Ishikawa (cell line): ENCODE data around the gene DHX32.

Source experiments
- CEBPB ChIP-seq: IDR thresholded peaks from 2 replicates; pipeline ENCODE4 v1.6.1; 2012
- CREB1 ChIP-seq: IDR thresholded peaks from 2 replicates; pipeline ENCODE4 v1.6.1; 2012; ENCODE audit warnings: low read depth
- EGR1 ChIP-seq: IDR thresholded peaks from 2 replicates; pipeline ENCODE4 v1.6.1; 2012
- EP300 ChIP-seq: IDR thresholded peaks from 2 replicates; pipeline ENCODE4 v1.6.1; 2012; ENCODE audit warnings: borderline replicate concordance
- FOXM1 ChIP-seq: IDR thresholded peaks from 2 replicates; pipeline ENCODE4 v1.6.1; 2012; ENCODE audit warnings: low read depth, borderline replicate concordance
- MAX ChIP-seq: IDR thresholded peaks from 2 replicates; pipeline ENCODE4 v1.6.1; 2012
- NFIC ChIP-seq: IDR thresholded peaks from 2 replicates; pipeline ENCODE4 v1.6.1; 2012
- RAD21 ChIP-seq: IDR thresholded peaks from 2 replicates; pipeline ENCODE4 v1.6.1; 2012; ENCODE audit warnings: low read depth
- REST ChIP-seq: IDR thresholded peaks from 2 replicates; pipeline ENCODE4 v1.6.1; 2012; ENCODE audit warnings: low read depth, mild to moderate bottlenecking
- TAF1 ChIP-seq: IDR thresholded peaks from 2 replicates; pipeline ENCODE4 v1.6.1; 2012; ENCODE audit warnings: low read depth, mild to moderate bottlenecking
- TCF12 ChIP-seq: IDR thresholded peaks from 2 replicates; pipeline ENCODE4 v1.6.1; 2012; ENCODE audit warnings: low read depth
- TEAD4 ChIP-seq: IDR thresholded peaks from 2 replicates; pipeline ENCODE4 v1.6.1; 2012
- USF1 ChIP-seq: IDR thresholded peaks from 2 replicates; pipeline ENCODE4 v1.6.1; 2012
- YY1 ChIP-seq: IDR thresholded peaks from 2 replicates; pipeline ENCODE4 v1.6.1; 2012; ENCODE audit warnings: low read depth
- ZBTB7A ChIP-seq: IDR thresholded peaks from 2 replicates; pipeline ENCODE4 v1.6.1; 2012; ENCODE audit warnings: low read depth

The DHX32 gene

GRCh38 chr10:125843603-125844329 lies 37.3 kb downstream of the DHX32 start:
- no peak for TF ChIP-seq RAD21
- TF ChIP-seq YY1 = no peak
- TF ChIP-seq EP300 = no peak
- TF ChIP-seq NFIC = no peak
- no peak for TF ChIP-seq USF1
- no peak for TF ChIP-seq EGR1
- TF ChIP-seq TCF12 = no peak
- no peak for TF ChIP-seq FOXM1
- TF ChIP-seq TAF1 = no peak
- TF ChIP-seq REST = no peak
- no peak for TF ChIP-seq CEBPB
- TF ChIP-seq TEAD4 = no peak
- no peak for TF ChIP-seq MAX
- no peak for TF ChIP-seq ZBTB7A
- no peak for TF ChIP-seq CREB1

- no peak for TF ChIP-seq YY1
- no peak for TF ChIP-seq FOXM1
- TF ChIP-seq NFIC = no peak
- no peak for TF ChIP-seq MAX
- TF ChIP-seq EP300 = no peak
- TF ChIP-seq TAF1 = no peak
- TF ChIP-seq REST = no peak
- TF ChIP-seq EGR1 = no peak
- no peak for TF ChIP-seq ZBTB7A
- no peak for TF ChIP-seq TEAD4
- TF ChIP-seq USF1 = no peak
- TF ChIP-seq CEBPB = no peak
- no peak for TF ChIP-seq RAD21
- TF ChIP-seq CREB1 = no peak
Measured at GRCh38 chr10:125840955-125841354, 40.1 kb downstream of the DHX32 start.

- no peak for TF ChIP-seq EGR1
- TF ChIP-seq NFIC = no peak
- no peak for TF ChIP-seq FOXM1
- no peak for TF ChIP-seq TCF12
- no peak for TF ChIP-seq MAX
- no peak for TF ChIP-seq TEAD4
- TF ChIP-seq CREB1 = no peak
- TF ChIP-seq YY1 = no peak
- no peak for TF ChIP-seq USF1
- TF ChIP-seq CEBPB = no peak
Measured at GRCh38 chr10:125840406-125840805, 40.7 kb downstream of the DHX32 start.

GRCh38 chr10:125838802-125839575 lies 42.1 kb downstream of the DHX32 start:
- TF ChIP-seq TEAD4 (no peak), YY1 (no peak), MAX (no peak), CREB1 (no peak), REST (no peak), TAF1 (no peak)
